Fibroblast of villous mesenchyme (primary cell): ENCODE data around the gene CHAF1B. TPM values are rescaled to one million over a fixed set of nuclear protein-coding genes. Genes with fewer than 3 reads are reported as not detected.

Source experiments
- DNase-seq: peaks from one replicate; pipeline ENCODE4 v3.0.0-alpha.2; 2010; ENCODE audit warnings: low read depth
- H3K4me3 ChIP-seq: 2 replicates; pipeline ENCODE4 v1.5.1; 2011; ENCODE audit warnings: low read depth, mild to moderate bottlenecking, low read length
- total RNA-seq: library from RNA; depleted of rRNA; stranded (reverse); fragments of >200 nt; gene quantifications from 2 replicates; pipeline ENCODE4 v1.2.3, GENCODE V29; 2012
- TF ChIP-seq, protein P1 (sequence below): IDR thresholded peaks from 2 replicates; pipeline ENCODE4 v1.5.1; 2012; ENCODE audit warnings: low read depth, mild to moderate bottlenecking, low read length; ENCODE audit not compliant: insufficient read depth

Gene CHAF1B
- total RNA-seq, 1 donor, result 3.5 TPM

DNA sequence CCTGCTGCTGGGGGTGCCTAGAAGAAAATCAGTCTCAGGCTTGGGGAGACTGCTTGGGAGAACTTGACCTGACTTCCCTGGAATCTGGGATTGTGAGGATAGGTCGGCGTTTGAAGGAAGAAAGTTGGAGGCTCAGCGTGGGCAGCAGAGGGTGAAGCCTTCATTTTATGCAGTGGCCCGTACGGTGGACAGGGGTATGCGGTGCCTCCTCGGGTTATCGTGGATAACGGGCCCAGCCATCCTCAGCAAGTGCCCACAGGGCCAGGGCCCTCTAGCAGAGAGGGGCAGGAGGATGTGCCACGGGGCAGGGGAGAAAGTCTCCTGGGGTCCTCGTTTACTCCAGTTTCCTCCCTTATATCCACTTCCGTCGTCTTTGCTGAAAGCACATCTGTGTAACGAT is 34.0 kb downstream of the CHAF1B start:
- DNase-seq, result no peak
- no peak overlapping the region for H3K4me3 ChIP-seq
- TF ChIP-seq, protein P1, sequence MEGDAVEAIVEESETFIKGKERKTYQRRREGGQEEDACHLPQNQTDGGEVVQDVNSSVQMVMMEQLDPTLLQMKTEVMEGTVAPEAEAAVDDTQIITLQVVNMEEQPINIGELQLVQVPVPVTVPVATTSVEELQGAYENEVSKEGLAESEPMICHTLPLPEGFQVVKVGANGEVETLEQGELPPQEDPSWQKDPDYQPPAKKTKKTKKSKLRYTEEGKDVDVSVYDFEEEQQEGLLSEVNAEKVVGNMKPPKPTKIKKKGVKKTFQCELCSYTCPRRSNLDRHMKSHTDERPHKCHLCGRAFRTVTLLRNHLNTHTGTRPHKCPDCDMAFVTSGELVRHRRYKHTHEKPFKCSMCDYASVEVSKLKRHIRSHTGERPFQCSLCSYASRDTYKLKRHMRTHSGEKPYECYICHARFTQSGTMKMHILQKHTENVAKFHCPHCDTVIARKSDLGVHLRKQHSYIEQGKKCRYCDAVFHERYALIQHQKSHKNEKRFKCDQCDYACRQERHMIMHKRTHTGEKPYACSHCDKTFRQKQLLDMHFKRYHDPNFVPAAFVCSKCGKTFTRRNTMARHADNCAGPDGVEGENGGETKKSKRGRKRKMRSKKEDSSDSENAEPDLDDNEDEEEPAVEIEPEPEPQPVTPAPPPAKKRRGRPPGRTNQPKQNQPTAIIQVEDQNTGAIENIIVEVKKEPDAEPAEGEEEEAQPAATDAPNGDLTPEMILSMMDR, result no peak

DNA sequence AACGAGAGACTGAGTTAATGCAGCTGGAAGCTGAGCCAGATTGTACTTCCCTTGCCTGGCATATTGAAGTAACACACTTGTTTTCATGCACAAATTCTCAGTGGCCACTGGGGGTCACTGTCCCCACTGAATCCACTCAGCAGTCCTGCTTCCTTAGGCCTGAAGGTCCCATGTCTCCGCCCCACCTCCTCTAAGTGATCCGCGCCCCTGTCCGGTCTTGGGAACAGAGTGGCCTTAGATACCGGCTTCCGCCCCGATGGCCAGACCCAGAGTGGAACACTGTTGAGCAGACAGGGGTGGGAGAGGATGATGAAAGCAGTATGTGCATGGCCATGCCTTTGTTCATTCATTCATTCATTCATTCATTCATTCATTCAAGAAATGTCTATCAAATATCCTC is 34.8 kb downstream of the CHAF1B start:
- peak; percentile 92 for DNase-seq
- TF ChIP-seq, protein P1, result peak; percentile 90
- H3K4me3 ChIP-seq, result no peak overlapping the region

DNA sequence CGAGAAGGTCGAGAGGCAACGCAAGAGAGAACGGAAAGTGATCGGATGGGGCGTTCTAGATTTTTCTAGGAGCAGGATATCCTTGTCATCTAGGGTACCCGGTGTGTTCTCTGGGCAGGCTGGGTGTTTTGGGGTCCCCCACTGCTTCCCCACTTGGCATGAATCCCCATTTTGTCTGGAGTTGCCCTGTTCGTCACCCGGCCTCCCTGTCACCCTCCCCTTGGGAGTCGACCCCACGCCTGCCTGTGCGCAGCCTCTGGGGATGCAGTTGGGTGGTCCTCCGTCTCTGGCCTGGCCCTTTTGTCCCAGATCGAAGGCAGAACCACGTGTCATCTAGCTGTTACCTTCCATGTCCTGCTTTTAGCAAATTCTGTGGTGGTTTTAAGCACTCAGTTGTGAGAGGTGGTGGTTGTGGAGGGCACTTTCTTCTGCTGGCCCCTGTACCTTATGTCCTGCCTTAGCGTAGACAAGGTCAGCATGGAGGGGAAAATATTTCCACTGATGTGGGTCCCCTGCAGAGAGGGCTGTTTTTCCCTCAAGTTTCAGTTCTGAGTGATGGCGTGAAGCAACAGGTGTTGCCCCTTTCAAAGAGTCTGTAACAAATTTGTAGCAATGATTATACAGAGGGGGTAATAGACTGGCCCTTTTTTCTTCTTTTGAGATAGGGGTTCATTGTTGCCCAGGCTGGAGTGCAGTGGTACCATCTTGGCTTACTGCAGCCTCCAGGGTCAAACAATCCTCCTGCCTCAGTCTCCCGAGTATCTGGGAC is 35.6 kb downstream of the CHAF1B start:
- TF ChIP-seq, protein P1, result no peak
- DNase-seq, result no peak
- no peak overlapping the region for H3K4me3 ChIP-seq

DNA sequence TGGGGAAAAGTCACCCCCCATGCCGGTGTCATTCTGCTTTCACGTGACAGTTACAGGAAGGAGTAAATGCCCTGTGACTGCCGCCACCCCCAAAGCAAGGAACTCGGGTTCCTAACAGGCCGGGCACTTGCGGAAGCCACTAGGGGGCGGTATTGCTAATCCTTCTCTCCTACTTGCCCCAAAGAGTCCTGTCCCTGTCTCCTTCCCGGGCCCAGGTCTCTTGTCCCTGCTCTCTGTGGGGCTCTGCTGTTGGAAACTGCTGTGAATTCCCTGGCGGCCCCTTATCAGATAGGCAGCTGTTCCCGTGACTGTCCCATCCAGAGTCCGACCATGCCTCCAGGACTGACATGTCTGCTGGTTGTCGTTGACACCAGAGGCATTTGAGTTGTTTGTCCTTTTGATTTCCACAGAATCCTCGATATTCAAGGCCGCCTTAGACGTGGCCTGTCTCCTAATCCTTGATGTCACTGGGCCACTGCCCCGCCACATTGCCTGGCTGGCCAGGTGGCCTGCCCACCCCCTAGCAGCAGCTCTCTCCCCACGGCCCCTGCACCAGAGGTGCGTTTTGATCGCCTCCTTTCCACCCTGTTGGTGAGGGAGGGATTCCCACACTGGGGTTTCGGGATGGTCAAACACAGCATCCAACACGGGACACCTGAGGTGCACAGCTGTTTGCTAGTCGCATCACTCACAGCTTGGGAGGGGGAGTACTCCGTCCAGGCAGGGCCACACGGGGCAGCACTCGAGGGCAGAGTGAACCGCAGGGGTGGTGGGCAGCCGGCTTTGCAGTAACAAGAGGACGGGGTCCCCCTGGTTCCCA is 37.3 kb downstream of the CHAF1B start:
- peak; percentile 74 for DNase-seq
- TF ChIP-seq, protein P1, result peak; percentile 80
- no peak overlapping the region for H3K4me3 ChIP-seq

DNA sequence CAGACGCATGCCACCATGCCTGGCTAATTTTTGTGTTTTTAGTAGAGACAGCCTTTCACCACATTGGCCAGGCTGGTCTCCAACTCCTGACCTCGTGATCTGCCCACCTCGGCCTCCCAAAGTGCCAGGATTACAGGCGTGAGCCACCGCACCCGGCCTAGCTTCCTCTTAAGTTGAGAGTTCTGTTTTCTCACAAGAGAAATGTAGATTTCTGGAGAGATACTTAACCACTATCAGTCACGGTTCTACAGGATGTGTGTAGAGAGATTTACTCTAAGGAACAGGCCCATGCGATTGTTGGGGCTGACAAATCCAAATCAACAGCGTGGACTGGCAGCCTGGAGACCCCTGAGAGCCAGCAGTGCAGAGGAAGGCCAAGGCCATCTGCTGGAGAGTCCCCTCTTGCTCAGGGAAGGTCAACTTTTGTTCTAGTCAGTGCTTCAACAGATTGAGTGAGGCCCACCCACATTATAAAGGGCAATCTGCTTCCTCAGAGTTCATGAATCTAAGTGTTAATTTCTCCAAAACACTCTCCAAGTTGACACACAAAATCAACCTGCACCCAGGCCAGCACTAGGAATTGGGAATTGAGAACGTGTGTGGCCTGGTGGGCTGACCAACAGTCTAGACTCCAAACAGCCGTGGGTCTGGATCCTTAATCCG is 38.7 kb downstream of the CHAF1B start:
- no peak for DNase-seq
- no peak overlapping the region for H3K4me3 ChIP-seq
- TF ChIP-seq, protein P1, result no peak

DNA sequence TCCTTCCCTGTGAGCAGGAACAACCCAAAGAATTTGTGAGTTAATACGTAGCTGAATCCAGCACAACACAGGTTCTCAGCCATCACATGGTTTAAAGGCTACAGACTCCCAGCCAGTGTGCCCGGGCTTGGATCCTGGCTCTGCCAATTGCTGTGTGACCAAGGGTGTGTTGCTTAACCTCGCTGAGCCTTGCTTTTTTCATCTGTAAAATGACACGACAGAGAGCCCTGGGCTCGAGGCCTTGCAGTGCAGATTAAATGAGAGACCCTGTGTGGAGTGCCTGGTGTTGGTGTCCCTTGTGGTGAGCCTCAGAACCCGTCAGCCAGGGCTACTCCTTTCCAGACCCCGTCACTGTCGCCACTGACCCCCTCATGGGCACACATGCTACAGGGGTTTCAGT is 39.4 kb downstream of the CHAF1B start:
- no peak overlapping the region for H3K4me3 ChIP-seq
- TF ChIP-seq, protein P1, result no peak
- DNase-seq, result no peak
